K562 (cell line): Measurements from ENCODE around the gene ISLR2. TPM values are rescaled to one million over a fixed set of nuclear protein-coding genes. Genes with fewer than 3 reads are reported as not detected.

Experiments
- ATAC-seq: fragments of 200-7000 bp; cut with Tn5 transposase; 3 replicates; pipeline ENCODE4 v1.9.1; 2020; ENCODE audit warnings: moderate library complexity
- BruUV-seq: library from RNA; stranded (reverse); fragments of 400-500 nt; replicated peaks from 2 replicates; lab custom pipeline; 2021; lab: Mats Ljungman, UMichigan
- CTCF ChIA-PET: fragments of 300-600 bp; formaldehyde crosslinking; extraction: SDS; loops from one replicate; lab custom pipeline; 2021; ENCODE audit warnings: low intra/inter-chr PET ratio; lab: Yijun Ruan, JAX
- POLR2A ChIA-PET: fragments of 300-600, 350-650 bp; sonication (Branson Sonifier 250); formaldehyde crosslinking; extraction: SDS; loops from one replicate; lab custom pipeline; 2021; ENCODE audit warnings: antibody characterized with exemption, inconsistent platforms; lab: Yijun Ruan, JAX
- DNase-seq, 4 experiments: peaks; one replicate each; pipeline versions ENCODE4 v3.0.0 to v3.0.0-alpha.2; 2011 to 2018; ENCODE audit warnings: low spot score in 3 of 4, mixed read lengths in 3 of 4; ENCODE audit errors: extremely low read depth in 1 of 4
- FAIRE-seq: peaks from 2 replicates; lab custom pipeline; 2011; peaks lifted over from hg19 to GRCh38; lab: Jason Lieb, UNC
- H2AFZ ChIP-seq: 2 replicates; pipeline ENCODE4 v1.6.0; 2011; ENCODE audit warnings: low read depth, low read length, control low read depth, inconsistent platforms
- H3K27ac ChIP-seq: fragments of 200-600 bp; 3 replicates; pipeline ENCODE4 v1.8.0; 2011; ENCODE audit warnings: low read depth, mild to moderate bottlenecking, control low read depth, inconsistent platforms, low read length, moderate library complexity, mixed read lengths; ENCODE audit errors: extremely low read depth
- H3K27me3 ChIP-seq, 2 experiments: fragments of 300-600 bp in 1 of 2; 2 replicates in 1 of 2; 3 replicates in 1 of 2; pipeline versions ENCODE4 v1.6.0 to v1.8.0; 2011; ENCODE audit warnings: inconsistent platforms in 2 of 2, low read length in 2 of 2, mild to moderate bottlenecking in 1 of 2, mixed read lengths in 1 of 2, moderate library complexity in 1 of 2; ENCODE audit not compliant: control insufficient read depth in 2 of 2, insufficient read depth in 2 of 2
- H3K36me3 ChIP-seq: fragments of 300-600 bp; 3 replicates; pipeline ENCODE4 v1.8.0; 2011; ENCODE audit warnings: mild to moderate bottlenecking, low read length, inconsistent platforms; ENCODE audit not compliant: control insufficient read depth, insufficient read depth
- H3K4me1 ChIP-seq, 2 experiments: fragments of 200-600 bp in 1 of 2; replicated peaks in 1 of 2; 2 replicates in 1 of 2; 3 replicates in 1 of 2; pipeline versions ENCODE4 v1.5.1 to v1.8.0; 2011; ENCODE audit warnings: inconsistent platforms in 2 of 2, low read length in 2 of 2, mild to moderate bottlenecking in 1 of 2, mixed read lengths in 1 of 2, moderate library complexity in 1 of 2; ENCODE audit not compliant: control insufficient read depth in 2 of 2, insufficient read depth in 2 of 2
- H3K4me2 ChIP-seq: 2 replicates; pipeline ENCODE4 v1.6.1; 2011; ENCODE audit warnings: low read length, control low read depth, inconsistent platforms, mixed read lengths; ENCODE audit not compliant: insufficient read depth
- H3K4me3 ChIP-seq: fragments of 200-600 bp; sonication (generic), shearing (Covaris generic); 2 replicates; pipeline ENCODE4 v1.5.1; 2016; ENCODE audit warnings: control low read depth, inconsistent platforms
- H3K79me2 ChIP-seq: fragments of 200-600 bp; 3 replicates; pipeline ENCODE4 v1.8.0; 2011; ENCODE audit warnings: low read length, inconsistent platforms; ENCODE audit not compliant: control insufficient read depth, insufficient read depth
- H3K9ac ChIP-seq, 2 experiments: 2 replicates each; pipeline versions ENCODE4 v1.6.0 to v1.6.1; 2011; ENCODE audit warnings: low read depth in 2 of 2, low read length in 2 of 2, control low read depth in 1 of 2, inconsistent platforms in 1 of 2, mild to moderate bottlenecking in 1 of 2, mixed read lengths in 1 of 2; ENCODE audit not compliant: insufficient read depth in 1 of 2
- H3K9me1 ChIP-seq: one replicate; pipeline ENCODE4 v1.6.0; 2011; ENCODE audit warnings: inconsistent platforms, mild to moderate bottlenecking, low read length, moderate library complexity; ENCODE audit not compliant: control insufficient read depth, insufficient read depth
- H3K9me3 ChIP-seq: replicated peaks from 2 replicates; pipeline ENCODE4 v1.5.1; 2011; ENCODE audit warnings: low read depth, low read length, inconsistent platforms; ENCODE audit not compliant: control insufficient read depth, insufficient read depth
- H4K20me1 ChIP-seq: replicated peaks from 2 replicates; pipeline ENCODE4 v1.6.1; 2011; ENCODE audit warnings: low read length, inconsistent platforms, mixed read lengths; ENCODE audit not compliant: control insufficient read depth, insufficient read depth
- ZNF165 ChIP-seq: fragments of 250-450 bp; sonication (Bioruptor Pico); IDR thresholded peaks from 2 replicates; pipeline ENCODE4 v1.4.0; 2020; ENCODE audit warnings: borderline replicate concordance
- ZNF717 ChIP-seq: fragments of 250-450 bp; sonication (Bioruptor Pico); IDR thresholded peaks from 2 replicates; pipeline ENCODE4 v1.5.0; 2021
- WGBS: fragments of 100-300 bp; shearing (Covaris generic); methylation state at CpG from one replicate; pipeline ENCODE4 v1.1.6; 2016; ENCODE audit warnings: low coverage, mixed read lengths; ENCODE audit not compliant: insufficient coverage; ENCODE audit errors: missing lambda C conversion rate; 5-methylcytosine and 5-hydroxymethylcytosine counted together
- in situ Hi-C: fragments of 300-500 bp; cut with MboI; formaldehyde crosslinking; loops from 4 replicates; pipeline ENCODE4 v1.15.0; 2018; ENCODE audit warnings: inconsistent platforms, mixed read lengths
- intact Hi-C: fragments of 100-400 bp; cut with micrococcal nuclease; formaldehyde crosslinking; loops from 2 replicates; pipeline ENCODE4 v1.14.2; 2022
- polyA plus RNA-seq, 8 experiments: library from polyadenylated mRNA; depleted of rRNA in 4 of 8; stranded (reverse) in 5 of 8; unstranded in 3 of 8; fragments of >200 nt; fragmentation: Nextera tagmentation in 2 of 8; fragmentation: Illumina TruSeq in 1 of 8; extraction: Ambion mirVana in 2 of 8; extraction: Trizol in 1 of 8; gene quantifications; 2 replicates each; pipeline versions ENCODE4 v1.2.1 to v1.2.3, GENCODE V29; 2011 to 2014; ENCODE audit warnings: inconsistent platforms in 1 of 8, missing spikeins in 1 of 8
- total RNA-seq, 7 experiments: library from RNA; depleted of rRNA in 6 of 7; stranded (reverse); fragments of >200 nt in 6 of 7; fragmentation: Illumina TruSeq in 2 of 7; extraction: Trizol in 2 of 7; gene quantifications; 2 replicates each; pipeline versions ENCODE4 v1.2.1 to v1.2.3, GENCODE V29; 2011 to 2021; ENCODE audit warnings: low replicate concordance in 1 of 7

ISLR2 gene
- total and polyA plus RNA-seq, 9 of the 15 experiments (the other 6 are each of a cell fraction or from before 2014, with no cell fraction given): not detected

DNA sequence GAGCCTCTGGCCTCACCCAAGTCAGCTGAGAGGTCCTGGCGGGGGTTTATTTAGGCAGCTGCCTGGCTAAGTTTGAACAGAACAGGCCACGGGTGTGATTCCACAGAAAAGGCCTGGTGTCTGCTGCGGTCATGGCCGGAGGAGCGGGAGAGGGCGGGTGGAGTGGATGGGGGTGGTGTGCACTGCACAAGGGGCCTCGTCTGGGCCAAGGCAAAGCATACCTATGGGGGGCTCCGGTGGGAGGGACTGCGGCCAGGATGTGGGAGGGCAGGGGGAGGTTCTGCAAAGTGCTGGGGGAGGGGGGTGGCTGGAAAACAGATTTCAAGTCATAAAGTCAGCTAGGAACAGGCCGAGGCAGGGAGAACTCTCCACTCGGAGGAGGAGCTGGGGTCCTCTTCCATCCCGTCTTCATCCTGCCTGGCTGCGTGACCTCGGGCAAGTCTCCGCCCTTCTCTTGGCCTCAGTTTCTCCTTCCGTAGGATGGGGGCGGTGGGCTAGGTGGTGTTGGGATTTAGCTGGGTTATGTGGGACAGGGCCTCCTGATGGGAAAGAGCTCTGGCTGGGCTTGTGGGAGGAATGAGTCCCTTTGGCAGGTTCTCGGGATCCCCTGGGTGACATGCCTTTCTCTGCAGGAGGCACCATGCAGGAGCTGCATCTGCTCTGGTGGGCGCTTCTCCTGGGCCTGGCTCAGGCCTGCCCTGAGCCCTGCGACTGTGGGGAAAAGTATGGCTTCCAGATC lies 44.0 kb downstream of the ISLR2 start (continued):
- TF ChIP-seq ZNF165 (CRISPR knock-in tag): no peak

DNA sequence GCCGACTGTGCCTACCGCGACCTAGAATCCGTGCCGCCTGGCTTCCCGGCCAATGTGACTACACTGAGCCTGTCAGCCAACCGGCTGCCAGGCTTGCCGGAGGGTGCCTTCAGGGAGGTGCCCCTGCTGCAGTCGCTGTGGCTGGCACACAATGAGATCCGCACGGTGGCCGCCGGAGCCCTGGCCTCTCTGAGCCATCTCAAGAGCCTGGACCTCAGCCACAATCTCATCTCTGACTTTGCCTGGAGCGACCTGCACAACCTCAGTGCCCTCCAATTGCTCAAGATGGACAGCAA lies 44.5 kb downstream of the ISLR2 start:
- Histone ChIP-seq H3K4me3 (no peak overlapping the region), H3K79me2 (no peaks in the 10 kb centered on the region), H3K9ac (no peak overlapping the region), H3K27ac (no peak overlapping the region), H3K9me3 (no peaks in the 10 kb centered on the region), H3K27me3 (peaks cover 27 to 77% of the 10 kb centered on the region in 2 experiments; a peak in 4 of 5 replicates), H2AFZ (no peak overlapping the region), H3K4me1 (peaks cover 0 to 17% of the 10 kb centered on the region in 2 experiments; a peak in 2 of 5 replicates), H4K20me1 (peaks cover 12% of the 10 kb centered on the region), H3K9me1 (no peaks in the 10 kb centered on the region), H3K4me2 (no peak overlapping the region), H3K36me3 (no peaks in the 10 kb centered on the region)
- DNase-seq (no peak), FAIRE-seq (no peak), ATAC-seq (no peak)
- BruUV-seq: no TSS peak
- POLR2A ChIA-PET: no interaction called here
- in situ Hi-C loops: no loop called here
- no peak for TF ChIP-seq ZNF717 (CRISPR knock-in tag)
- WGBS: 11% methylated on average over 13 of the region's 14 CpGs
- CTCF ChIA-PET: no interaction called here
- intact Hi-C loops: no loop called here
